GM23248 (cell line): Measurements from ENCODE around the gene ZNF93. TPM values are rescaled to one million over a fixed set of nuclear protein-coding genes. Genes with fewer than 3 reads are reported as not detected.
A peak's percentile ranks its signal among the peaks of the same experiment; 100 is the strongest.
"Not testable (repeated sequence)": the region's sequence is repeated elsewhere in the genome, so short reads cannot be mapped to it uniquely, and the experiment has no call there.

Source experiments
- DNase-seq: peaks from one replicate; pipeline ENCODE4 v3.0.0-alpha.2; 2015
- H2AFZ ChIP-seq: fragments of 200-600 bp; sonication (generic); 2 replicates; pipeline ENCODE4 v1.6.1; 2016; ENCODE audit warnings: antibody characterized with exemption
- H3F3A ChIP-seq: fragments of 200-600 bp; sonication (generic); 2 replicates; pipeline ENCODE4 v1.6.1; 2016; ENCODE audit warnings: mild to moderate bottlenecking, antibody characterized with exemption, mixed run types; ENCODE audit not compliant: insufficient read depth
- H3K27ac ChIP-seq: fragments of 200-600 bp; sonication (generic); 2 replicates; pipeline ENCODE4 v1.5.1; 2016; ENCODE audit warnings: mild to moderate bottlenecking
- H3K27me3 ChIP-seq: fragments of 200-600 bp; sonication (generic); replicated peaks from 2 replicates; pipeline ENCODE4 v1.6.1; 2016; ENCODE audit warnings: mild to moderate bottlenecking; ENCODE audit not compliant: insufficient read depth
- H3K36me3 ChIP-seq: fragments of 200-600 bp; sonication (generic); 2 replicates; pipeline ENCODE4 v1.6.1; 2016; ENCODE audit warnings: low read depth, mild to moderate bottlenecking
- H3K4me1 ChIP-seq: fragments of 200-600 bp; sonication (generic); 2 replicates; pipeline ENCODE4 v1.6.1; 2016; ENCODE audit warnings: mild to moderate bottlenecking; ENCODE audit not compliant: insufficient read depth
- H3K4me2 ChIP-seq: fragments of 200-600 bp; sonication (generic); one replicate; pipeline ENCODE4 v1.6.1; 2016; ENCODE audit warnings: mild to moderate bottlenecking; ENCODE audit not compliant: unreplicated experiment
- H3K4me3 ChIP-seq: fragments of 200-600 bp; sonication (generic); 2 replicates; pipeline ENCODE4 v1.5.1; 2016; ENCODE audit warnings: mild to moderate bottlenecking
- H3K79me2 ChIP-seq: fragments of 200-600 bp; sonication (generic); 2 replicates; pipeline ENCODE4 v1.6.1; 2016; ENCODE audit warnings: mild to moderate bottlenecking; ENCODE audit not compliant: insufficient read depth
- H3K9ac ChIP-seq: fragments of 200-600 bp; sonication (generic); 2 replicates; pipeline ENCODE4 v1.6.1; 2016; ENCODE audit warnings: mild to moderate bottlenecking
- H3K9me2 ChIP-seq: fragments of 200-600 bp; sonication (generic); 2 replicates; pipeline ENCODE4 v1.6.1; 2016; ENCODE audit warnings: mixed run types, mild to moderate bottlenecking, moderate library complexity; ENCODE audit not compliant: insufficient read depth
- H3K9me3 ChIP-seq: fragments of 200-600 bp; sonication (generic); one replicate; pipeline ENCODE4 v1.6.1; 2017; ENCODE audit warnings: low read depth
- H4K20me1 ChIP-seq: fragments of 200-600 bp; sonication (generic); 2 replicates; pipeline ENCODE4 v1.6.0; 2016; ENCODE audit not compliant: insufficient read depth
- EZH2 ChIP-seq: fragments of 200-600 bp; sonication (generic); IDR thresholded peaks from 2 replicates; pipeline ENCODE4 v1.6.1; 2018; ENCODE audit warnings: antibody characterized with exemption, mild to moderate bottlenecking; ENCODE audit not compliant: insufficient read depth, poor library complexity, severe bottlenecking
- EZH2phosphoT487 ChIP-seq: fragments of 200-600 bp; sonication (generic); IDR thresholded peaks from 2 replicates; pipeline ENCODE4 v1.6.1; 2018; ENCODE audit warnings: antibody characterized with exemption, moderate library complexity, mild to moderate bottlenecking, low read depth; ENCODE audit not compliant: insufficient read depth
- WGBS, 2 experiments: methylation state at CpG; one replicate each; pipeline ENCODE4 v1.1.6; 2015 to 2017; ENCODE audit warnings: low lambda C conversion rate in 2 of 2, low coverage in 1 of 2; ENCODE audit errors: missing lambda C conversion rate in 2 of 2; 5-methylcytosine and 5-hydroxymethylcytosine counted together
- in situ Hi-C: fragments of 300-500 bp; cut with MboI; formaldehyde crosslinking; loops from 2 replicates; pipeline ENCODE4 v1.15.0; 2020
- polyA plus RNA-seq: library from polyadenylated mRNA; unstranded; fragments of >200 nt; fragmentation: Nextera tagmentation; extraction: Ambion mirVana; gene quantifications from 2 replicates; pipeline ENCODE4 v1.2.1, GENCODE V29; 2016
- total RNA-seq: library from RNA; depleted of rRNA; stranded (reverse); fragments of >200 nt; shearing (Covaris generic); gene quantifications from 2 replicates; pipeline ENCODE4 v1.2.3, GENCODE V29; 2014

The ZNF93 gene
- total and polyA plus RNA-seq, 2 experiments from 2014 or later, result 4.5 to 5.0 TPM

DNA sequence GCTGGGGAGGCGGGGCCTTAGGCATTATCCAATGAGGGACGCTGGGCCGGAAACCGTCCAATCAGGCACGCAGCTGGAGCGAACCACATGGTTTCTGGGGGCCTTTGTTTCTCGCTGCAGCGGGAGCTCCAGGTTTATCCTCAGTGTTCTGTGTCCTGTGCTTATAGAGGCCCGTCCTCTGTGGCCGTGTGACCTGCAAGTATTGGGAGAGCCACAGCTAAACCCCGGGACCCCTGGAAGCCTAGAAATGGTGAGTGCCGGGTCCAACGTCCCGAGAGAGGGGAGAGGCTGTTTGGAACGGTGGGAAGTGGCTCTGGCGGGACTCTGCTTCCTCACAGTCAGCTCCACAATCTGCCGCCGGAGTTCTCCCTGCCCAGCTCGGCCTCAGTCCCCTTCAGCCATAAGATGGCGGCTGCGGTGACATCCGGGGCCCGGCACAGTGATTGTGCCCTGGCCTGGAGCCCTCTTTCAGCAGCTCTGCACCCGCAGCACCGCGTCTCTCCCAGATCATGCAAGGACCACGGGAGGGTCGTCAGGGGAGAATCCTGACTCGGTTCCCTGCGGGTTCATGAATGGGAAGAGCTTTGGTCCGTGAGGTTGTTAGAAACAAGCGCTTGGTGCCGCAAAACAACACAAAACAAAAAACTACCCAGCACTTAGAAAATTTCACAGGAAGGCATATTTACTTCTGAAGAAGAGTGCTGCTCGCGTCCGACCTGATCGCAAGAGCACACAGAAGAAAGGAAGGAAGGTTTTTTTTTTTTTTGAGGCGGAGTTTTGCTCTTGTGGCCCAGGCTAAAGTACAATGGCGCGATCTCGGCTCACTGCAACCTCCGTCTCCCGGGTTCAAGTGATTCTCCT lies 34.8 kb upstream of the ZNF93 start, which contains the start of gene ZNF253:
TSS of gene ZNF253 (plus strand) at position 133 of the 861 bp plus-strand sequence. CDS start at position 248, 115 bp downstream.
- Histone ChIP-seq H3K4me1 (peaks cover 17% of the 10 kb centered on the region; the same call in 1 of the 2 replicates), H3K27ac (peak within 1 kb of the TSS; percentile 92), H2AFZ (peak within 1 kb of the TSS; percentile 99), H3K9ac (peak within 1 kb of the TSS; percentile 93), H3K27me3 (no peaks in the 10 kb centered on the region), H4K20me1 (no peaks in the 10 kb centered on the region), H3K9me2 (no peaks in the 10 kb centered on the region), H3K36me3 (no peaks in the 10 kb centered on the region), H3K4me3 (peak within 1 kb of the TSS; percentile 99), H3K9me3 (no peaks in the 10 kb centered on the region), H3K4me2 (peak within 1 kb of the TSS; percentile 97), H3F3A (peaks cover 14% of the 10 kb centered on the region), H3K79me2 (peaks cover 46% of the 10 kb centered on the region)
- in situ Hi-C loops, result no loop called here
- TF ChIP-seq EZH2 (no peak), EZH2phosphoT487 (no peak)
- 0 to 1% methylated on average over 40 to 43 of the region's 43 CpGs for WGBS, 2 experiments
- DNase-seq, result peak; percentile 98

DNA sequence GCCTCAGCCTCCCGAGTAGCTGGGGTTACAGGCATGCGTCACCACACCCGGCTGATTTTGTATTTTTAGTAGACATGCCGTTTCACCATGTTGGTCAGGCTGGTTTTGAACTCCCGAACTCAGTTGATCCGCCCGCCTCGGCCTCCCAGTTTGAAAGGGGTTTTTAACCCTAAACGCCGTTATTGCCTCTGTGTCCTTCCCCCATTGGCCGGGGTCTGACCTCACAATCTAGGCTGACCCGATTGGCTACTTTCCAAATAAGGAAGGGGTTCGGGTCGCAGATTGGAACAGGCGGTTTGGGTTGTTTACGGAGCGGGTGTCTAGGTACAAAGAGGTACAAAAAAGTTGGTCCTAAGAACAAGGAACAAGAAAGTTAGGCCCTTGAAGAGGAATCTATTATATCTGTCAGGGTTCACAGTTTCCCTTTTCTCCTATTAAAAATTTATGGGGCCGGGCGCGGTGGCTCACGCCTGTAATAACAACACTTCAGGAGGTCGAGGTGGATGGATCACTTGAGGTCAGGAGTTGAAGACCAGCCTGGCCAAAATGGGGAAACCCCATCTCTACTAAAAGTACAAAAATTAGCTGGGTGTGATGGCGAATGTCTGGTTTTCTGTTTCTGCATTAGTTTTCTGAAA lies 34.0 kb upstream of the ZNF93 start:
- Histone ChIP-seq H3K27ac (peak overlapping the region; percentile 92), H3K27me3 (no peaks in the 10 kb centered on the region), H3K4me2 (peak overlapping the region; percentile 97), H3K4me1 (peaks cover 17% of the 10 kb centered on the region; the same call in 1 of the 2 replicates), H3K4me3 (peak overlapping the region; percentile 99), H3K9ac (peak overlapping the region; percentile 93), H3K36me3 (no peaks in the 10 kb centered on the region), H4K20me1 (no peaks in the 10 kb centered on the region), H2AFZ (peak overlapping the region; percentile 99), H3K79me2 (peaks cover 53% of the 10 kb centered on the region), H3F3A (peaks cover 14% of the 10 kb centered on the region), H3K9me2 (no peaks in the 10 kb centered on the region), H3K9me3 (no peaks in the 10 kb centered on the region)
- DNase-seq, result peak; percentile 20
- in situ Hi-C loops, result no loop called here
- 5 to 7% methylated on average over 23 of the region's 23 CpGs for WGBS, 2 experiments
- TF ChIP-seq EZH2 (no peak), EZH2phosphoT487 (no peak)

GRCh38 chr19:19870086-19870485 lies 30.7 kb upstream of the ZNF93 start:
- H3K9ac ChIP-seq, H3K9me2 ChIP-seq, H4K20me1 ChIP-seq, in situ Hi-C loops, H3K4me3 ChIP-seq, H2AFZ ChIP-seq, H3K4me2 ChIP-seq, H3K27me3 ChIP-seq, DNase-seq, H3K9me3 ChIP-seq, H3K27ac ChIP-seq, H3K36me3 ChIP-seq: not testable (repeated sequence)
- H3K4me1 ChIP-seq, result peaks cover 17% of the 10 kb centered on the region; the same call in 1 of the 2 replicates
- H3K79me2 ChIP-seq, result peaks cover 85% of the 10 kb centered on the region
- WGBS, 2 experiments, result 89 to 98% methylated on average over 5 of the region's 5 CpGs
- peaks cover 18% of the 10 kb centered on the region for H3F3A ChIP-seq

GRCh38 chr19:19871932-19872331 lies 28.8 kb upstream of the ZNF93 start:
- Histone ChIP-seq H3K9me2 (no peaks in the 10 kb centered on the region), H3K79me2 (peaks cover 98% of the 10 kb centered on the region), H3K4me2 (no peak overlapping the region), H4K20me1 (no peaks in the 10 kb centered on the region), H3K27ac (no peak overlapping the region), H3K9me3 (no peaks in the 10 kb centered on the region), H3K36me3 (peaks cover 3% of the 10 kb centered on the region; the same call in 1 of the 2 replicates), H3F3A (0 out of 2 replicates have a peak, but pooled peaks cover 6% of the 10 kb centered on the region), H3K27me3 (no peaks in the 10 kb centered on the region), H2AFZ (no peak overlapping the region), H3K4me1 (peaks cover 14% of the 10 kb centered on the region; the same call in 1 of the 2 replicates), H3K9ac (no peak overlapping the region), H3K4me3 (no peak overlapping the region)
- 96 to 98% methylated on average over 3 of the region's 3 CpGs for WGBS, 2 experiments
- DNase-seq, result no peak
- in situ Hi-C loops, result no loop called here
- TF ChIP-seq EZH2phosphoT487 (no peak), EZH2 (no peak)
